K562 (cell line): Measurements from ENCODE around the gene RNF43. TPM values are rescaled to one million over a fixed set of nuclear protein-coding genes. Genes with fewer than 3 reads are reported as not detected.

Source experiments
- ATAC-seq: fragments of 200-7000 bp; cut with Tn5 transposase; 3 replicates; pipeline ENCODE4 v1.9.1; 2020; ENCODE audit warnings: moderate library complexity
- BruUV-seq: library from RNA; stranded (reverse); fragments of 400-500 nt; replicated peaks from 2 replicates; lab custom pipeline; 2021; lab: Mats Ljungman, UMichigan
- CTCF ChIA-PET: fragments of 300-600 bp; formaldehyde crosslinking; extraction: SDS; loops from one replicate; lab custom pipeline; 2021; ENCODE audit warnings: low intra/inter-chr PET ratio; lab: Yijun Ruan, JAX
- POLR2A ChIA-PET: fragments of 300-600, 350-650 bp; sonication (Branson Sonifier 250); formaldehyde crosslinking; extraction: SDS; loops from one replicate; lab custom pipeline; 2021; ENCODE audit warnings: antibody characterized with exemption, inconsistent platforms; lab: Yijun Ruan, JAX
- DNase-seq, 4 experiments: peaks; one replicate each; pipeline versions ENCODE4 v3.0.0 to v3.0.0-alpha.2; 2011 to 2018; ENCODE audit warnings: low spot score in 3 of 4, mixed read lengths in 3 of 4; ENCODE audit errors: extremely low read depth in 1 of 4
- FAIRE-seq: peaks from 2 replicates; lab custom pipeline; 2011; peaks lifted over from hg19 to GRCh38; lab: Jason Lieb, UNC
- H2AFZ ChIP-seq: 2 replicates; pipeline ENCODE4 v1.6.0; 2011; ENCODE audit warnings: low read depth, low read length, control low read depth, inconsistent platforms
- H3K27ac ChIP-seq: fragments of 200-600 bp; 3 replicates; pipeline ENCODE4 v1.8.0; 2011; ENCODE audit warnings: low read depth, mild to moderate bottlenecking, control low read depth, inconsistent platforms, low read length, moderate library complexity, mixed read lengths; ENCODE audit errors: extremely low read depth
- H3K27me3 ChIP-seq, 2 experiments: fragments of 300-600 bp in 1 of 2; 2 replicates in 1 of 2; 3 replicates in 1 of 2; pipeline versions ENCODE4 v1.6.0 to v1.8.0; 2011; ENCODE audit warnings: inconsistent platforms in 2 of 2, low read length in 2 of 2, mild to moderate bottlenecking in 1 of 2, mixed read lengths in 1 of 2, moderate library complexity in 1 of 2; ENCODE audit not compliant: control insufficient read depth in 2 of 2, insufficient read depth in 2 of 2
- H3K36me3 ChIP-seq: fragments of 300-600 bp; 3 replicates; pipeline ENCODE4 v1.8.0; 2011; ENCODE audit warnings: mild to moderate bottlenecking, low read length, inconsistent platforms; ENCODE audit not compliant: control insufficient read depth, insufficient read depth
- H3K4me1 ChIP-seq, 2 experiments: fragments of 200-600 bp in 1 of 2; replicated peaks in 1 of 2; 2 replicates in 1 of 2; 3 replicates in 1 of 2; pipeline versions ENCODE4 v1.5.1 to v1.8.0; 2011; ENCODE audit warnings: inconsistent platforms in 2 of 2, low read length in 2 of 2, mild to moderate bottlenecking in 1 of 2, mixed read lengths in 1 of 2, moderate library complexity in 1 of 2; ENCODE audit not compliant: control insufficient read depth in 2 of 2, insufficient read depth in 2 of 2
- H3K4me2 ChIP-seq: 2 replicates; pipeline ENCODE4 v1.6.1; 2011; ENCODE audit warnings: low read length, control low read depth, inconsistent platforms, mixed read lengths; ENCODE audit not compliant: insufficient read depth
- H3K4me3 ChIP-seq: fragments of 200-600 bp; sonication (generic), shearing (Covaris generic); 2 replicates; pipeline ENCODE4 v1.5.1; 2016; ENCODE audit warnings: control low read depth, inconsistent platforms
- H3K79me2 ChIP-seq: fragments of 200-600 bp; 3 replicates; pipeline ENCODE4 v1.8.0; 2011; ENCODE audit warnings: low read length, inconsistent platforms; ENCODE audit not compliant: control insufficient read depth, insufficient read depth
- H3K9ac ChIP-seq, 2 experiments: 2 replicates each; pipeline versions ENCODE4 v1.6.0 to v1.6.1; 2011; ENCODE audit warnings: low read depth in 2 of 2, low read length in 2 of 2, control low read depth in 1 of 2, inconsistent platforms in 1 of 2, mild to moderate bottlenecking in 1 of 2, mixed read lengths in 1 of 2; ENCODE audit not compliant: insufficient read depth in 1 of 2
- H3K9me1 ChIP-seq: one replicate; pipeline ENCODE4 v1.6.0; 2011; ENCODE audit warnings: inconsistent platforms, mild to moderate bottlenecking, low read length, moderate library complexity; ENCODE audit not compliant: control insufficient read depth, insufficient read depth
- H3K9me3 ChIP-seq: replicated peaks from 2 replicates; pipeline ENCODE4 v1.5.1; 2011; ENCODE audit warnings: low read depth, low read length, inconsistent platforms; ENCODE audit not compliant: control insufficient read depth, insufficient read depth
- H4K20me1 ChIP-seq: replicated peaks from 2 replicates; pipeline ENCODE4 v1.6.1; 2011; ENCODE audit warnings: low read length, inconsistent platforms, mixed read lengths; ENCODE audit not compliant: control insufficient read depth, insufficient read depth
- BCOR ChIP-seq: fragments of 450-650 bp; IDR thresholded peaks from 2 replicates; pipeline ENCODE4 v1.6.1; 2016
- DIDO1 ChIP-seq: fragments of 450-650 bp; IDR thresholded peaks from 2 replicates; pipeline ENCODE4 v1.6.1; 2016; ENCODE audit warnings: low read depth, missing biosample characterization, missing genetic modification characterization
- EWSR1 ChIP-seq: fragments of 450-650 bp; IDR thresholded peaks from 2 replicates; pipeline ENCODE4 v1.6.1; 2018; ENCODE audit warnings: borderline replicate concordance, mild to moderate bottlenecking, low read depth, moderate library complexity; ENCODE audit not compliant: partially characterized antibody
- FOS ChIP-seq: IDR thresholded peaks from 3 replicates; pipeline ENCODE4 v1.6.1; 2011; ENCODE audit not compliant: insufficient read length; ENCODE audit errors: extremely low read depth
- ILK ChIP-seq: fragments of 450-650 bp; IDR thresholded peaks from 2 replicates; pipeline ENCODE4 v1.6.1; 2016; ENCODE audit warnings: missing genetic modification characterization, low read depth, mild to moderate bottlenecking, missing compliant biosample characterization, moderate library complexity, borderline replicate concordance
- KDM4B ChIP-seq, 2 experiments: fragments of 450-650 bp in 1 of 2; sonication (generic) in 1 of 2; IDR thresholded peaks; 2 replicates each; pipeline ENCODE4 v1.6.1; 2016 to 2017; ENCODE audit warnings: borderline replicate concordance in 2 of 2, antibody characterized with exemption in 1 of 2, low read depth in 1 of 2, mild to moderate bottlenecking in 1 of 2
- POU5F1 ChIP-seq: fragments of 150-350 bp; IDR thresholded peaks from 2 replicates; pipeline ENCODE4 v1.6.1; 2014; ENCODE audit warnings: borderline replicate concordance, low read length, low read depth, mild to moderate bottlenecking; ENCODE audit not compliant: partially characterized antibody
- PPARD ChIP-seq: fragments of 250-450 bp; sonication (Bioruptor Pico); IDR thresholded peaks from 2 replicates; pipeline ENCODE4 v1.8.0; 2022; ENCODE audit warnings: inconsistent platforms, mild to moderate bottlenecking, moderate library complexity
- TAL1 ChIP-seq: fragments of 450-650 bp; IDR thresholded peaks from 2 replicates; pipeline ENCODE4 v1.6.1; 2016; ENCODE audit warnings: mild to moderate bottlenecking
- ZFPM2 ChIP-seq: fragments of 250-450 bp; sonication (Bioruptor Pico); IDR thresholded peaks from 2 replicates; pipeline ENCODE4 v1.5.1; 2022; ENCODE audit warnings: mild to moderate bottlenecking
- ZNF217 ChIP-seq: sonication (generic); formaldehyde crosslinking; IDR thresholded peaks from 2 replicates; pipeline ENCODE4 v1.8.0; 2022; ENCODE audit warnings: mild to moderate bottlenecking, missing genetic modification reagents
- ZNF263 ChIP-seq: sonication (generic); formaldehyde crosslinking; IDR thresholded peaks from 2 replicates; pipeline ENCODE4 v1.8.0; 2022; ENCODE audit warnings: mild to moderate bottlenecking, missing genetic modification reagents, borderline replicate concordance
- ZNF41 ChIP-seq: fragments of 250-450 bp; sonication (Bioruptor Pico); conservative IDR thresholded peaks from 2 replicates; pipeline ENCODE4 v1.4.0; 2020; ENCODE audit warnings: mild to moderate bottlenecking
- WGBS: fragments of 100-300 bp; shearing (Covaris generic); methylation state at CpG from one replicate; pipeline ENCODE4 v1.1.6; 2016; ENCODE audit warnings: low coverage, mixed read lengths; ENCODE audit not compliant: insufficient coverage; ENCODE audit errors: missing lambda C conversion rate; 5-methylcytosine and 5-hydroxymethylcytosine counted together
- in situ Hi-C: fragments of 300-500 bp; cut with MboI; formaldehyde crosslinking; loops from 4 replicates; pipeline ENCODE4 v1.15.0; 2018; ENCODE audit warnings: inconsistent platforms, mixed read lengths
- intact Hi-C: fragments of 100-400 bp; cut with micrococcal nuclease; formaldehyde crosslinking; loops from 2 replicates; pipeline ENCODE4 v1.14.2; 2022
- polyA plus RNA-seq, 8 experiments: library from polyadenylated mRNA; depleted of rRNA in 4 of 8; stranded (reverse) in 5 of 8; unstranded in 3 of 8; fragments of >200 nt; fragmentation: Nextera tagmentation in 2 of 8; fragmentation: Illumina TruSeq in 1 of 8; extraction: Ambion mirVana in 2 of 8; extraction: Trizol in 1 of 8; gene quantifications; 2 replicates each; pipeline versions ENCODE4 v1.2.1 to v1.2.3, GENCODE V29; 2011 to 2014; ENCODE audit warnings: inconsistent platforms in 1 of 8, missing spikeins in 1 of 8
- total RNA-seq, 7 experiments: library from RNA; depleted of rRNA in 6 of 7; stranded (reverse); fragments of >200 nt in 6 of 7; fragmentation: Illumina TruSeq in 2 of 7; extraction: Trizol in 2 of 7; gene quantifications; 2 replicates each; pipeline versions ENCODE4 v1.2.1 to v1.2.3, GENCODE V29; 2011 to 2021; ENCODE audit warnings: low replicate concordance in 1 of 7
- TF ChIP-seq, protein P1 (sequence below): fragments of 450-650 bp; IDR thresholded peaks from 2 replicates; pipeline ENCODE4 v1.6.1; 2016; ENCODE audit warnings: missing biosample characterization, missing genetic modification characterization
- TF ChIP-seq, protein P2 (sequence below): fragments of 450-650 bp; formaldehyde crosslinking; IDR thresholded peaks from 2 replicates; pipeline ENCODE4 v1.4.0; 2020; ENCODE audit warnings: mild to moderate bottlenecking
- TF ChIP-seq, protein P3 (sequence below): fragments of 250-450 bp; sonication (Bioruptor Pico); IDR thresholded peaks from 2 replicates; pipeline ENCODE4 v1.4.0; 2020; ENCODE audit warnings: mild to moderate bottlenecking, moderate library complexity
- TF ChIP-seq, protein P4 (sequence below): fragments of 250-450 bp; sonication (Bioruptor Pico); IDR thresholded peaks from 2 replicates; pipeline ENCODE4 v1.8.0; 2022; ENCODE audit warnings: inconsistent platforms, mild to moderate bottlenecking, moderate library complexity, borderline replicate concordance

RNF43 gene
- total and polyA plus RNA-seq, 9 of the 15 experiments (the other 6 are each of a cell fraction or from before 2014, with no cell fraction given) = 0.29 to 2.7 (median 1.4) TPM

DNA sequence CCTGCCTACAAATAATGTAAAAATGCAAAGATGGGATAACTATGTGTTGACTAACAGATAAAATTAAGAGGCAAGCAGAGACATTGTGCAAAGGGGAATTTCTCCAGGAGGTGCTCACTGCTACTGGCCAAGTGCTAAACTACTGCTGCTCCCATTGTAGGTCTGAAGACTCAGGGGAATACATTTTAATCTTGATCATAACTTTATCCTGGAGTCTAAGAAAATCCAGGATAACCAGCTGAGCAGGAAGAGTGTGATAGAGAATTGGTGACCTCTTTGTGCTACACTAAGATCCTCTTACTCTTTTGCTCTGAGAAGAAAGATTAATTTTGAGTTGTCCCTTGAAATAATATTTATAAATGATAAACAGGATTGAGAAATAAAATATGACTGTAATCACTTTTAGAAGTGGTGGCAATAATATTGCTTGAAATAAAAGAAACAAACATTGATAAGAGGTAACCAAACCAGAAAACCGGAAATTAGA lies 5.9 kb downstream of the RNF43 start:
- no peak for DNase-seq
- Histone ChIP-seq H3K9ac (no peak overlapping the region), H2AFZ (no peak overlapping the region), H3K36me3 (no peaks in the 10 kb centered on the region), H3K4me3 (no peak overlapping the region), H3K9me3 (no peaks in the 10 kb centered on the region), H4K20me1 (no peaks in the 10 kb centered on the region), H3K79me2 (peaks cover 46% of the 10 kb centered on the region), H3K4me2 (no peak overlapping the region), H3K27ac (no peak overlapping the region), H3K9me1 (no peaks in the 10 kb centered on the region), H3K27me3 (no peaks in the 10 kb centered on the region), H3K4me1 (peaks cover 7 to 9% of the 10 kb centered on the region in 2 experiments; a peak in 4 of 5 replicates)
- ChIA-PET POLR2A (interaction anchor here (1.4 to 1.5 kb wide), 2 partner anchors 74 to 80 kb away, joined by 4 to 6 read pairs; no protein-coding TSS in a partner anchor), CTCF (no interaction called here)
- intact Hi-C loops = no loop called here
- WGBS = 27% methylated on average over 1 of the region's 1 CpG
- ATAC-seq = no peak
- no peak for FAIRE-seq
- in situ Hi-C loops = no loop called here
- no TSS peak for BruUV-seq
- TF ChIP-seq, protein P1, sequence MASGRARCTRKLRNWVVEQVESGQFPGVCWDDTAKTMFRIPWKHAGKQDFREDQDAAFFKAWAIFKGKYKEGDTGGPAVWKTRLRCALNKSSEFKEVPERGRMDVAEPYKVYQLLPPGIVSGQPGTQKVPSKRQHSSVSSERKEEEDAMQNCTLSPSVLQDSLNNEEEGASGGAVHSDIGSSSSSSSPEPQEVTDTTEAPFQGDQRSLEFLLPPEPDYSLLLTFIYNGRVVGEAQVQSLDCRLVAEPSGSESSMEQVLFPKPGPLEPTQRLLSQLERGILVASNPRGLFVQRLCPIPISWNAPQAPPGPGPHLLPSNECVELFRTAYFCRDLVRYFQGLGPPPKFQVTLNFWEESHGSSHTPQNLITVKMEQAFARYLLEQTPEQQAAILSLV (tag) = no peak
- TF ChIP-seq PPARD (CRISPR knock-in tag) = no peak
- TF ChIP-seq, protein P2, sequence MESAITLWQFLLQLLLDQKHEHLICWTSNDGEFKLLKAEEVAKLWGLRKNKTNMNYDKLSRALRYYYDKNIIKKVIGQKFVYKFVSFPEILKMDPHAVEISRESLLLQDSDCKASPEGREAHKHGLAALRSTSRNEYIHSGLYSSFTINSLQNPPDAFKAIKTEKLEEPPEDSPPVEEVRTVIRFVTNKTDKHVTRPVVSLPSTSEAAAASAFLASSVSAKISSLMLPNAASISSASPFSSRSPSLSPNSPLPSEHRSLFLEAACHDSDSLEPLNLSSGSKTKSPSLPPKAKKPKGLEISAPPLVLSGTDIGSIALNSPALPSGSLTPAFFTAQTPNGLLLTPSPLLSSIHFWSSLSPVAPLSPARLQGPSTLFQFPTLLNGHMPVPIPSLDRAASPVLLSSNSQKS (CRISPR knock-in tag) = no peak
- no peak for TF ChIP-seq ZFPM2 (CRISPR knock-in tag)
- TF ChIP-seq, protein P3, sequence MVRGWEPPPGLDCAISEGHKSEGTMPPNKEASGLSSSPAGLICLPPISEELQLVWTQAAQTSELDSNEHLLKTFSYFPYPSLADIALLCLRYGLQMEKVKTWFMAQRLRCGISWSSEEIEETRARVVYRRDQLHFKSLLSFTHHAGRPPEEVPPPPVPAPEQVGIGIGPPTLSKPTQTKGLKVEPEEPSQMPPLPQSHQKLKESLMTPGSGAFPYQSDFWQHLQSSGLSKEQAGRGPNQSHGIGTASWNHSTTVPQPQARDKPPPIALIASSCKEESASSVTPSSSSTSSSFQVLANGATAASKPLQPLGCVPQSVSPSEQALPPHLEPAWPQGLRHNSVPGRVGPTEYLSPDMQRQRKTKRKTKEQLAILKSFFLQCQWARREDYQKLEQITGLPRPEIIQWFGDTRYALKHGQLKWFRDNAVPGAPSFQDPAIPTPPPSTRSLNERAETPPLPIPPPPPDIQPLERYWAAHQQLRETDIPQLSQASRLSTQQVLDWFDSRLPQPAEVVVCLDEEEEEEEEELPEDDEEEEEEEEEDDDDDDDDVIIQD = no peak
- no peak for TF ChIP-seq EWSR1
- TF ChIP-seq ZNF217 (CRISPR knock-in tag) = no peak
- no peak for TF ChIP-seq KDM4B (IDR thresholded peaks at IDR 0.05; ENCODE audit: borderline replicate concordance in 2 of 2, low read depth in 1 of 2)
- TF ChIP-seq DIDO1 (tag) = no peak
- TF ChIP-seq BCOR = no peak
- no peak for TF ChIP-seq TAL1
- no peak for TF ChIP-seq POU5F1
- TF ChIP-seq, protein P4, sequence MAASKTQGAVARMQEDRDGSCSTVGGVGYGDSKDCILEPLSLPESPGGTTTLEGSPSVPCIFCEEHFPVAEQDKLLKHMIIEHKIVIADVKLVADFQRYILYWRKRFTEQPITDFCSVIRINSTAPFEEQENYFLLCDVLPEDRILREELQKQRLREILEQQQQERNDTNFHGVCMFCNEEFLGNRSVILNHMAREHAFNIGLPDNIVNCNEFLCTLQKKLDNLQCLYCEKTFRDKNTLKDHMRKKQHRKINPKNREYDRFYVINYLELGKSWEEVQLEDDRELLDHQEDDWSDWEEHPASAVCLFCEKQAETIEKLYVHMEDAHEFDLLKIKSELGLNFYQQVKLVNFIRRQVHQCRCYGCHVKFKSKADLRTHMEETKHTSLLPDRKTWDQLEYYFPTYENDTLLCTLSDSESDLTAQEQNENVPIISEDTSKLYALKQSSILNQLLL (CRISPR knock-in tag) = no peak
- no peak for TF ChIP-seq ZNF263 (CRISPR knock-in tag)
- TF ChIP-seq FOS = no peak
- TF ChIP-seq ILK (tag) = no peak
- no peak for TF ChIP-seq ZNF41 (CRISPR knock-in tag)
